Pulmonary artery endothelial cell (primary cell): ENCODE results near the gene GNA12. TPM values are rescaled to one million over a fixed set of nuclear protein-coding genes. Genes with fewer than 3 reads are reported as not detected.

ENCODE experiments used
- DNase-seq: peaks from one replicate; pipeline ENCODE4 v3.0.0-alpha.2; 2011; ENCODE audit warnings: low read depth, low spot score
- total RNA-seq: library from RNA; depleted of rRNA; stranded (reverse); fragments of >200 nt; gene quantifications from 2 replicates; pipeline ENCODE4 v1.2.3, GENCODE V29; 2014

The GNA12 gene
- total RNA-seq, 1 donor from 2014 or later, result 20.4 TPM

DNA sequence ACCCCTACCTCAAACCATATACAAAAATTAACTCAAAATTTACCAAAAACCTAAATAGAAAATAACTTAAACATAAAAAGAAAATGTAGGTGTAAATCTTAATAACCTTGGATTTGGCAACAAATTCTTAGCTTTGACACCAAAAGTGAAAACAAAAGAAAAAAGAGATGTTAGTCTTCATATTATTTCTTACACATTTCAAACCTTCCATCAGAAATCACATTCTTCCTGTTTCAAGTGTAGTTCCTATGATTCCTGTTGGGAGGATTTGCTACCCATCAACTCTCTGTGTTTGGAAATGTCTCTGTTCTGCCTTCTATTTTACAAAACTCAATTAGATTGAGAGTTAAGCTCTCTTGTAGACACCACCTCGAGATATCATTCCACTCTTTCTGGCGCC, 62.0 kb downstream of the GNA12 start:
- no peak for DNase-seq

DNA sequence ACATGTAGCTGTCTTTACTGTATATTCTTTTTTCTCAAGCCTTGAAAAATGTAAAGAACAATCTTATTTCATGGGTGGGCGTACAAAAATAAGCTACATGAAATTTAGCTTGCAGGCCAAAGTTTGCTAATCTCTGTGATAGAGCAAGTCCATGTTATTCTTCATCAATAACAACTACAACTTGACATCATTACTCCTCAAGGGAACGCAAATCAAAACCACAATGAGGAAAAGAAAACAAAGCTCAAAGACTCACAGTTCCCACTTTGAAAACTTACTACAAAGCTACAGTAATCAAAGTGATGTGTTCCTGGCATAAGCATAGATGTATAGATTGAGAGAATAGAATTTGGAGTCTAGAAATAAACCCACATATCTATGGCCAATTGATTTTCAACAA, 62.5 kb downstream of the GNA12 start:
- DNase-seq, result no peak

DNA sequence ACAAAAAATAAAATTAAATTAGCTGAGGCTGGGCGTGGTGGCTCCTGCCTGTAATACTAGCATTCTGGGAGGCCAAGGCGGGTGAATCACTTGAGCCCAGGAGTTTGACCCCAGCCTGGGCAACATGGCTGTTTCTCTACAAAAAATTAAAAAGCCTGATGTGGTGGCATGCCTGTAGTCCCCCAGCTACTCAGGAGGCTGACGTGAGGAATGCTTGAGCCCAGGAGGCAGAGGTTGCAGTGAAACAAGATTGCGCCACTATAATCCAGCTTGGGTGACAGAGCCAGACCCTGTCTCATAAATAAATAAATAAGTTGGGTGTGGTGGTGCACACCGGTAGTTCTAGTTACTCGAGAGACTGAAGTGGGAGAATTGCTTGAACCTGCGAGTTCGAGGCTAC, 65.1 kb downstream of the GNA12 start:
- no peak for DNase-seq

DNA sequence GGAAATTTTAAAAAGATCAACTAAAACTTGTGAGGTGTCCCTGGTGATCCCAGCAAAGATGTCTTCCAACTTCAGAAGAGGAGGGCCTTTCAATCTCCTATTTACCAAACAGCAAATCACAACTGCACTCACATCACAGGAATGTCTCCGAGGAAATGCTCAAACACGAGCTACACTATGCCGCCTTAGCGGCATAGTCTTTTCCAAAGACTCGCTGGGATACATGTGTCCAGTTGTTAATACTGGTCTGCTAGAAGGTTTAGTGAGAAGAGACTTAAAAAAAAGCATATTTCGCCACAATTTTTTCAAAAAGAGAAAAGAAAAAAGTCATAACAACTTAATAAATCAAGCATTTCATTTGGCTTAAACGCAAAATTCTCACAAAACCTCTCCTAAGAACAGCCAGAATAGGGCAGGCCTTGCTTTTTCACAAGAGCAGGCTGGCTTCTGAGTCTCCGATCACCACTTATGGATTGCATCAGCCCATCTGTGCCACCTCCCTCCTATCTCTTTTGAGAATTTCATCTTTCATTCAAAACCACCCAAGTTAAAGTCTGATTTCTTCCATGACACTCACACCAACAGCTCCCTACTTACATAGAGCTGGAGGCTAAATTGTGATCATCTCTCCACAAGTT, 66.1 kb downstream of the GNA12 start:
- DNase-seq, result no peak

DNA sequence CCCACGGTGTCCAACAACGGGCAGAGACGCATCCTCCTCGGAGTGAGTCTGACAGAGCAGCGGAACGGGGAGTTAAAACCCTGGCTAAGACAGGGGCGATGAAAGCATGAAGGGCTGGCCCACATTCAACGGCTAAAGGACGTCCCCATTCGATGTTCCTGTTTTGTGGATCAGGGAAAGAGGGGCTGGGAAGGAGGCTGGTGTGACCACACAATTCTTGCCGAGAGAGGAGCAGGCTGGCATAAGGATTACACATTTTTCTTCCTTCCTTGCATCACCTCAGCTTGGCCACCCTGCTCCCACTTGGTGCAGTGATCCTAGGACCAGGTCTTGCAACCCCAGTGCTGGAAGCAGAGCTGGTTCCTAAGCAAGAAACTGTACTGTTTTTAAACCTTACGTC, 67.7 kb downstream of the GNA12 start:
- DNase-seq, result no peak

DNA sequence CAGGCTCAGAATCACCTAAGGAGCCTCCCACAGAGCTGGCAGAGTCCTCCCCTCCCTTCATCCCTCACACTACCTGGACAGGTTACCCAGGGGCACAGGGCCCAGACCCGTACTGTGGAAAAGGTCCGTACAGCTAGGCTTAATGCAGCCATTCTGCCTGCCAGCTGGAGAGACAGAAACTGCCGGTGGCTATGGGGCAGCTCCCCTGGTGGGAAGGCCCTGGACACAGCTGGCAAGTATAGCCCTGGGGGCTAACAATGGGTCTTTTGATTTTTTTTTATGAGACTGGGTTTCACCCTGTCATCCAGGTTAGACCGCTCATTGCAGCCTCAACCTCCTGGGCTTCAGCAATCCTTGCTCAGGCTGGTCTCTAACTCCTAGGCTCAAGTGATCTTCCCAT, 68.3 kb downstream of the GNA12 start:
- no peak for DNase-seq

DNA sequence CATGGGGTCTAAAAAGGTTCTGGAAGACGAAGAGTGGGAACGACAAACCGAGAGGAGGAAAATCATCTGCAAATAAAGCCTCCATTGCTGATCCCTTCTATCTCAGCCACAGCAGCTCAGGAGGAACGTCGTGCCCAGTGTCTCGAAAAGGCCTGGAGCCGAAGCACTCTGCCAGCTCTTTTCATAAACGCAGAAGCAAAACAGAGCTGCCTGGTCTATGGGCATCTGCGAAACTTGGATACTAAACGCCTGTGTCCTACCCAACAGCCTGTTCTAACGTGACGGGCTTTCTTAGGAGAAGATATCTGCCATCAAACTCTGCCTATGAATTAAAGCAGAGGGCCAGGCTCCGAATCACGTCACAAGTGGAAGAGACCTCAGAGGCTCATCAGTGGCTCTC, 68.7 kb downstream of the GNA12 start:
- no peak for DNase-seq

DNA sequence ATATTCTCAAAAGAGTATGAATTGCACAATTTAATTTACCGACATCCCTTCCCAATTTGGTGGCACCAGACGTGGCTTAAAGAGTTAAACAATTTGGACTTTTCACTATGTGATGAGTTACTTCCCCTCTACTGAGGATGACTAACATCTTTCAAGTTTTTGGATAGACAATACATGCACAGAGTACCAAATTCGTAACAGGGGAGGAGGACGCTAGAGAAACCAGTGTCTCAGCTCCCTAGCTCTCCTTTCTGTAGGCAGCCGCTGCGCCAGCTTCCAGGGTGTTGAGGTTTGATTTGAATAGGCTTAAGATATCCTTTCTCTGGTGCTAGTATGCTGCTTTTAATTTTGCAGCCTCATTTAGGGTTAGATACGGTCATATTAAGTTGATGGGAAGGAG, 69.2 kb downstream of the GNA12 start:
- no peak for DNase-seq

DNA sequence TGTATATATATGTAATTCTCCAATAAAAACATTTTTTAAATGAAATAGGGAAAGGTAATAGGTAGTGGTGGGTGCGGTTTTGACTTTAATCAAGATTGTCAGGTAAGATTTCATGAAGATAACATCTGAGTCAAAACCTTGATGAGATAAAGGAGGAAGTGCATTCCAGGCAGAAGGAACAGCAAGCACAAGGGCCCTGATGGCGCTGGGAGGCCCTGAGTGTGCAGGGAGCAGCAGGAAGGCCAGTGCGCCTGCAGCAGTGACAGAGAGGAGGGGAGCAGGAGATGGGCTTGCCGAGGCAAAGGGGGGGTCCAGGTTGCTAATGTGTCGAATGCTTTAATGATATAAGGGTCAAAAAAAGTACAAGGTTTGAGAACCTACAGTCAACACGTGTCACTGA, 69.8 kb downstream of the GNA12 start:
- no peak for DNase-seq

DNA sequence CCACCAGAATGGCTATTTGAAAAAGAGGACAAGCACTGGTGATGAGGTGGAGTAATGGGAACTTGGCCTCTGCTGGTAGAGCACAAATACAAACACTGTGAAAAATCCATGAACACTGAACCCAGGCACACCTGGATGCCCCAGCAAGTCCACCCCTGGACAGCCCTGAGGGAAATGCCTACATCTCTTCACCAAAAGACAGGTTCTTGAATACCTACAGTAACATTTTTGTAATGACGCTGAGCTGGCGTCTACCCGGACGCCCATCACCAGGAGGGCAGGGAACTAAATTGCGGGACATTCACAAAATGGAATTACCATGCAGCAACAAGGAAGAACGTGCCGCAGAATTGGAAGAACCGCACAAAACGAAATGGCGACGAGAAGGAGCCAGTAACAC, 70.5 kb downstream of the GNA12 start:
- DNase-seq, result no peak

DNA sequence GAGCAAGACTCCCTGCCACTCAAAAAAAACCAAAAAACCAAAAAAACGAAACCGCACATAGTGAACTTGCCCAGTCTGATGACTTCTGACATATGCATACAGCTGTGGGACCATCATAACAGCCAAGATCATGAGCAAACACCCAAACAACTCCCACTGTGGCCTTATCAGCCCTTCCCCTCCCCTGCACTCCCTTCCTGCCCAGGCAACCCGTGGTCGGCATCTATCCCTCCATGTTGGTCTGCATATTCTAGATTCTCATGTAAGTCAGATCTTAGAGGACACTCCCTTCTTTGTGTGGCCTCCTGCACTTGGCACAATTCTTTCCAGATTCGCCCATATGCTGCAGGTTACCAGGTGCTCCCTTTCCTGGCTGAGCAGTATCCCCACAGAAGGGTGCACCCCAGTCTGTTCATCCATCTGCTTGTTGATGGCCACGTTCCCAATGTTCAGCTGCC, 72.8 kb downstream of the GNA12 start:
- no peak for DNase-seq

DNA sequence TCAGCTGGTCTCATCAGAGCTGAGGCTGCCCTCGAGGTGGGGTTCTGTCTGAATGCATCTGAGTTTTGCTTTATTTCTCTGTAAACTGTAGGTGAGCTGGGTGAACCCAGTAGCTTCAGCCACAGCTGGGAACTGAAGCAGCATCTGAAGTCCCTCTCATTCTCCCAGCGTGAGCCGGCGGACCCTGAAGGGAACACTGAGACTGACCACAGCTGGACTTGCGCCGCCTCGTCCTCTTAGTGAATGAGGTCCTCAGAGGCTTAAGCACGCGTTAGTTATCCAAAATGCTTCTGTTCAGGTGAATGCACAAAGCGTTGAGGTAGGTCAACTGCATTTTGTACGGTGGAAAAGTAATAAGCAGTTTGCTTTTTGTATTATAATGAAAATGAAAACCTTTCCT, 79.5 kb downstream of the GNA12 start:
- DNase-seq, result no peak

DNA sequence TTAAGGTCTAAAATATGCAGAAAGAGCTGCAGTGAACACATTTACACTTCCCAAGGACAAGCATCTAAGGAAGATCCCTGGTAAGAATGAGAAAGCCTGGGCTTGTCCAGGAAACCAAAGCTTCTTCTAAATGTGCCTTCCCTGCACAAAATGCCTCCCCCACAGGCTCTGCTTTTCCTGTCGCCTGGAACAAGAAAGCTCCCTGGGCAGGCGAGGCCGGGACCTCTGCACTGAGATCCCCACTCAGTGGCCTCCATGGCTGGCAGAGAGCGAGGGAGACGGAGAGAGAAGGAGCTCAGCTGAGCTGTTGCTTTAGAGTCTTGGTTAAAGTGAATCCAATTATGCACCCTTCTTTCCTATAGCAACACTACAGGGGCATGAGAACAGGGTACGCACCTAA, 80.5 kb downstream of the GNA12 start:
- no peak for DNase-seq

DNA sequence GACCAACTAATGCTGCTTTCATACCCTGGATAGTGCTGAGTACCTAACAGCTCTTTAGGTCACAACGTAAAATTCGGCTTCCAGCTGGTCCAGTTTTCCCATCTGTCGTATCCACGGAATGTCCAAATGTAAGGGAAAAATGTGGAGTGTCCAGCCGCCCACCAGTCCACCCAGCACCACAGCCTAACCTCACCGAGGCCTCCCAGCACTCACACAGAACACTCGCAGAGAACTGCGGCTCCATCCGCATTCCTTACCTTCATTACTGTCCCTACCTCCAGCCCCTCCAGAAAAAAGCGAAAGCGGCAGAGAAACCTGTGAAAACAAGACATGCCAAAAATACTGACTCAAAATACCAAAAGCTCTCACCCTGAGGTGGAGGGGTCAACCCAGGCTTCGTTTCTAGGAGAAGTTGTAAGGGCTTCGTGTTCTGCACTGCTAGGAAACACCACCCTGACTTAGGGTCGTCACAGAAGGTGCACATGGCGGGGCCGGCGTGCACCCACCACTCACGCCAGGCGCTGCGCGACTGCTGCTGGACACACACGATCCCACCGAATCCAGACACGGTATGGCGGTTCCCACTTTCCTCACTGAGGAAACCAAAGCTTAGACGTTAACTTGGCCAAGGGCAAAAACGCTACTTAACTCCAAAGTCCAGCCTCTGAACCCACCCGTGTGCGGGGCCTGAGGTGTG, 82.2 kb downstream of the GNA12 start:
- DNase-seq, result no peak

DNA sequence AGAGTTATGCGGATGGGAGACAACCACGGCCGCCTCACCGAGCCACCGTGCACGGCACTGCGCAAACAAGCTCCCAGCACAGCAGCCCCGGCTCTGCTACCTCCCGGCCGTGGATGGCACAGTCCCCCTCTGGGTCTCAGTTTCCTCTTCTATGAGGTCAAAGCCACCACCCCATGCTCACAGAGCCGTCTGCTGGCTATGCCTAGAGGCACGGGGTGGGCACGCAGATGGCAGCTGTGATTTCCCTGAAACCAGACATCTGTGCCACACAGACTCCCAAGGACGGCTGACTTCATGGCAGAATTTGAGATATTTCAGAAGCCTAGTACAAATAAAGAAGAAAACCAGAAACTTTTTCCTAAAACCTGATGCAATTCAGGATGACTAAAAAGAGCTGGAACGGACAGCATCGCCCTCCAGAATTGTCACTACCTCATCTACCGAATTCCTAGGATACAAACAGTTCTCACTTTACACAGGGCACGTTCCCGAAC, 82.9 kb downstream of the GNA12 start:
- no peak for DNase-seq

DNA sequence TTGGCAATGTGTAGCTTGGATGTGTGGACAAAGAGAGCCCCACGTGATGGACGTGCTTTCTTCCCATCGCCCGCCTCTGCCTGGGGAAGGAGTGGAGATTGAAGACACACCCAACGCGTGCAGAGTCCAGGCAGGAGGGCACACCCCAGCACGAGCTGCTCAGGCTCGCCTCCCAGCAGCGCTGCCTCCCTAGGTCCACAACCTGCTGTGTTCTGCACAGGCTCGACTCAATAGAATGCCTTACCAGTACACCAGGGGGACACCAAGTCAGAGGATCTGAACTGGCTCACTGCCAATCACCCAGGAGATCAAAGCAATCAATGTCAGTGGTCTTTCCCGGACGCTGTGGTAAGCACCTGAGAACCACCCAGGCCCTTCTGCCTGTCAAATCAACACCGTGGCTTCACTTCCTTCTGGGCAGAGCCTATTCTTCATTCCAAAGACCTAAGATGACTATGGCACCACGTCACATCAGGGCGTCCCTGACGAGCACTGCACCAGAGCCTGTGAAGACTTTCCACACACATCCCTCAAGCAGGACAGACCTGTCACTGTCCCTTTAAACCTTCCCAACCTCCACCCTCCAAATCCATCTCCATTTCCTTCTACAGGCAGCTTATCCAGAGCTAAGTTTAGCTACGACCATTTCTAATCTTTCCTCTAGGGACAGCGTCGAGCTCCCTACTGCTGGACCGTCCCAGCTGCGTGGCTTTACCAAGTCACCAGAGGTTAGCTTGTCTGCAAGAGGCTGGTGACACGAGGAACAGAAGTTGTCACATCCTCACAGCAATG, 83.8 kb downstream of the GNA12 start:
- DNase-seq, result no peak

DNA sequence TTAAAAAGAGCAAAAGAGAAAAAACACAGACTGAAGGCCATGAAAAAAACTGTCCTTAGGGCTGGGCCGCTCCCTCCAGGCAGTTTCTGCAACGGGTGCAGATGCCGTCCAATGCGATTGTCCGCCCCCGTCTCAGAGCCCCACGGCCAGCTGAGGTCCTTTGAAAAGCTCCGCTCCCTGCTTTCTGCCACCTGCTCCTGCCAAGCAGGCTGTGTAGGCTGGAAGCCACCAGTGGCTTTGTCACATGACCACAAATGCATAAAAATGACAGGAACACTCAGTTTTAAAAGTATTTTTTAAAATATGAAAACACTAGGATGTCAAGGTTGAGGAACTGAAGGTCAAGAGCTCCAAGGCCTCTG, 84.4 kb downstream of the GNA12 start:
- no peak for DNase-seq

DNA sequence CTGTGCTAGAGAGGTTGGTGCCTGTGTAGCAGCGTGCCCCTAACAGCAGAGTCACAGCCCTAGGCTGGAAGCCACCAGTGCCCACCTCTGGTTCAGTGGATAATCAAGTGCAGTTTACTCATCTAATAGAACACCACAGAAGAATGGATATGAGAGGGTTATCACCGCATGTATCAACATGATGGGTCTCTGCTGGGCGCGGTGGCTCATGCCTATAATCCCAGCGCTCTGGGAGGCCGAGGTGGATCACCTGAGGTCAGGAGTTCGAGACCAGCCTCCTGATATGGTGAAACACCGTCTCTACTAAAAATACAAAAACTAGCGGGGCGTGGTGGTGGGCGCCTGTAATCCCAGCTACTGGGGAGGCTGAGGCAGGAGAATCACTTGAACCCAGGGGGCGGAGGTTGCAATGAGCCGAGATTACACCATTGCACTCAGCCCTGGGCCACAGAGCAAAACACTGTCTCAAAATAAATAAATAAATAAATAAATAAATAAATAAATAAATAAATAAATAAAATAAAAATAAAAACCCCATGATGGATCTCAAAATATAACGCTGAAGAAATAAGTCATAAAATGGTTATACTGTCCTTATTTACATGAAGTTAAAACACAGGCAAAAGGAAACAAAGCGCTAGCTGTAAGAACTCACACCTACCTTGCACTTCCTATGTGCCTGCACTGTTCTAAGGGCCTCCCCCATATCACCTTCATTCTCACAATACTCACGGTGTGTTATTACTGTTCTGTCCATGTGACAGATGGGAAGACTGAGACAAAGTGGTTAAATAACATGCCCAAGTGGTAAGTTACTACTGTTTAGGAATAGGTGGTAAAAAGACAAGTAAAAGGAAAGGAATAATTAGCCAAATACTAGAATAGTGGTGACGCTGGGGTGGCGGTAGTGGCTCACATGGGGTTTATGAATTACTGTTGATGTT, 85.2 kb downstream of the GNA12 start:
- no peak for DNase-seq

DNA sequence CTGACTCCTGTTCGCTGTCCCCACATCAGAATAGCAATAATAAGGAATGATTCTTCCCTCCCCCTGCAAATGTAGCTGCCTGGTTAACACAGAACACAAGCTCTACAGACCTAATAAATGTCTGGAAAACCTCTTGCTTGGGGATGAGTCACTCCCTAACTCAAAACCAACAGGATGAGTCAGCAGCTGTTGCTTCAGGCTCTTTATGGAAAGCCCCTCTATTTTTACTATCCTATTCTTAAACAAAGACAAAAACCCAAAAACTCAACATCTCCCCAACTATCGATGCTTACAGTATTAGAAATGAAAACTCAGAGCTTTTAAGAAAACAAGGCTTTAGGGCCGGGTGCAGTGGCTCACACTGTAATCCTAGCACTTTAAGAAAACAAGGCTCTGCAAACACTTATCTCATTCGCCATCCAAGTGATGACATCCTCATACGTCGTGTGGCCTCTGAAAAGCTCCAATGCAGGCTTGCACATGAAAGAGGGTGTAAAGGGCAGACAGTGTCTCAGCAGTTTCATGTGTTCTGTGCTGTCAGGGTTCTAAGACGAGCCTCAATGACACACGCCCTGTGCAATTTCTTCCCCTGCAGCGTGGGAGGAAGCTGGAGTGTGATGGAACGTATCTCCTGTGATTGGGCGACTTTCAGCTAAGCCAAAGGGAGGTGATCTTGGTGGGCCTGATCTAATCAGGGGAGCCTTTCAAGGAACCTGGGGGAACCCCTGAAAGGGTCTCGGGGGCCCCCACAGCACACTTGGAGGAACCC, 86.0 kb downstream of the GNA12 start:
- peak; percentile 78 for DNase-seq

DNA sequence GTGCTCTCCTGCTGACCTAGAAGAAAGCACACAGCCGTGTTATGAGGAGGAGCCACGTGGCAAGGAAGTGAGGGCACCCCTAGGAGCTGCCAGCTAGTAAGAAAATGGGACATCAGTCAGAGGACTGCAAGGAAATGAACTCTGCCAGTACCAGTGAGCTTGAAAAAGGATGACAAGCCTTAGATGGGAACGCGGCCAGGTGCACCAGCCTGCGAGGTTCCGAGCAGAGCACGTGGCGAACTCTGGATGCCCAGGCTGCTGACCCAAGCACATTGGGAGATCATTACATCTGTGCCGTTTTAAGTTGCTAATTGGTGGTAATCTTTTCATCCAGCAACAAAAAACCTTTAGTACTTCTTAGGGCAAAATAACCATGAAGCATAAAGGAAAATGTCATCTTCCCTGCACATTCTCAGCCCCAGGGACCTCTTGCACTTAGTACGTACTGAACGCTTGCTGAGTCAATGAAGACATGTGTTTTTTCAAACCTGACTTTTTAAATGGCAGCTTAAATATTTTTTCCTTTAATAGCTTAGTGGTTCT, 86.7 kb downstream of the GNA12 start:
- DNase-seq, result no peak
